ENCODE data around the gene MZT2A.
"Not testable (repeated sequence)": the region's sequence is repeated elsewhere in the genome, so short reads cannot be mapped to it uniquely, and the experiment has no call there.

MZT2A gene

DNA sequence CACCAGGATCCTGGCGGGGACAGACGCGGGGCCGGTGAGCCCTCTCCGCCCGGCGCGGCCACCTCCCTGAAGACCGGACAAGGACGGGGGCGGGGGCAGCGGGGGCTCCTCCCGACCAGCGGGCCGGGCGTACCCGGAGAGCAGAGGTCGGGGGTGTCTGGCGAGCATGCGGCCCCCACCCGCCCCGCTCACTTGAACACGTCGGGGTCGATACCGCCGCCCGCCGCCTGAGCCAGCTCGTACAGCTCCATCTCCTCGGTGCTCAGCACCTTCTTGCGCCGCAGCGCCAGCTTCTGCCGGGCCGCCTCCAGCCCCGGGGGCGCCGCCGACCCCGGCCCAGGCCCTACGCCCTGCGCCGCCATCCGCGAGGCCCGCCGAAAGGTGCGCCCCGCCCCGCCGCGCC is at the start of gene MZT2A:
MZT2A (minus strand) TSS at position 383 of the 403 bp plus-strand sequence; CDS start at position 362, 21 bp downstream.
- in situ Hi-C loops (cut with MboI; ENCODE audit: low sequenced_read_pairs, unreplicated experiment): not testable (repeated sequence)

DNA sequence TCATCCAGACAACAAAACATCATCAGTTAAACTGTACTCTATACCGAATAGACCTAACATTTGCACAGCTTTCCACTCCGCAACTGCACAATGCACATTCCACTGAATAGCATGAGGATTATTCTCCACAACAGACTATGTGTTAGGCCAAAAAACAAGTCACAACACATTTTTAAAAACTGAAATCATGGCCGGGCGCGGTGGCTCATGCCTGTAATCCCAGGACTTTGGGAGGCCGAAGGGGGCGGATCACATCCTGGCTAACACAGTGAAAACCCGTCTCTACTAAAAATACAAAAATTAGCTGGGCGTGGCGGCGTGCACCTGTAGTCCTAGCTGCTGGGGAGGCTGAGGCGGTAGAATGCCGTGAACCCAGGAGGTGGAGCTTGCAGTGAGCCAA is 46.7 kb upstream of the MZT2A start:
- DNase-seq (ENCODE audit: low spot score); in situ Hi-C loops (cut with MboI; ENCODE audit: low sequenced_read_pairs, unreplicated experiment): not testable (repeated sequence)

More for the DNA sequence above, at the start of gene MZT2A:
- not testable (repeated sequence) for DNase-seq (ENCODE audit: low spot score)

- DNase-seq (ENCODE audit: low spot score); in situ Hi-C loops (cut with MboI; ENCODE audit: low sequenced_read_pairs, unreplicated experiment): not testable (repeated sequence)
Observed at GRCh38 chr2:131536841-131537240, 44.6 kb upstream of the MZT2A start.

- in situ Hi-C loops (cut with MboI; ENCODE audit: low sequenced_read_pairs, unreplicated experiment); DNase-seq (ENCODE audit: low spot score): not testable (repeated sequence)
Observed at GRCh38 chr2:131535951-131536826, 44.0 kb upstream of the MZT2A start.

GRCh38 chr2:131535526-131535925 is 43.3 kb upstream of the MZT2A start:
- in situ Hi-C loops (cut with MboI; ENCODE audit: low sequenced_read_pairs, unreplicated experiment): no loop called here
- no peak for TF ChIP-seq CTCF (IDR thresholded peaks at IDR 0.05; ENCODE audit: borderline replicate concordance, control extremely low read depth, extremely low read depth, insufficient read depth, missing control alignments)
- no peak for DNase-seq (ENCODE audit: low spot score)

GRCh38 chr2:131534965-131535364 is 42.8 kb upstream of the MZT2A start:
- DNase-seq (ENCODE audit: low spot score); in situ Hi-C loops (cut with MboI; ENCODE audit: low sequenced_read_pairs, unreplicated experiment): not testable (repeated sequence)

- DNase-seq (ENCODE audit: low spot score); in situ Hi-C loops (cut with MboI; ENCODE audit: low sequenced_read_pairs, unreplicated experiment): not testable (repeated sequence)
Observed at GRCh38 chr2:131534317-131534672, 42.1 kb upstream of the MZT2A start.

GRCh38 chr2:131533609-131534316 is 41.6 kb upstream of the MZT2A start:
- in situ Hi-C loops (cut with MboI; ENCODE audit: low sequenced_read_pairs, unreplicated experiment); DNase-seq (ENCODE audit: low spot score): not testable (repeated sequence)

GRCh38 chr2:131532723-131533608 is 40.8 kb upstream of the MZT2A start:
- in situ Hi-C loops (cut with MboI; ENCODE audit: low sequenced_read_pairs, unreplicated experiment); DNase-seq (ENCODE audit: low spot score): not testable (repeated sequence)

DNA sequence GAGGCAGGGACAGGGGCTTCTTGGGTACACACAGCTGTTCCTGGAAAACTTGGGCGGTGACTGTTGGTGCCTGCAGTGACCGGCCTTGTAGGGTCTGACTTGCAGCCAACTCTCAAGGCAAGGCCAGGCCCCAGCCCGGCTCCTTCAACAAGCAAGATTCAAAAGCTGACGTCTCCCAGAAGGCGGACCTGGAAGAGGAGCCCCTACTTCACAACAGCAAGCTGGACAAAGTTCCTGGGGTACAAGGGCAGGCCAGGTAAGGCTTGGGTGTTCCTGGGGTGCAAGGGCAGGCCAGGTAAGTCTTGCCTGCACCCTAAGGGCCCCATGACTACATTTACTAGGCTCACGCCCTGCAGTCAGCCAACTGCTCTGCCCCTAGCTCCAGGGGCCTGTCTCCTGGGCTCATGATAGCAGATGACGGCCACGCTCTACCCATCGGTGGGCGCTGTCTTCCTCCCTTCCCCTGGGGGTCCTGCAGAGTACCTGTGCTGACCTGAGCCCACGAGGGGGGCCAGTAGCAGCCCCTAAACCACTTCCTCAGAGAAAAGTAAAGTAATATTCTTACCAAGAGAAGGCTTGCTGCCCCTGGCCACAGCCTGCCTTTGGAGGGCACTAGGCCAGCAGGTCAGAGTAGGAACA is 39.5 kb upstream of the MZT2A start:
- in situ Hi-C loops (cut with MboI; ENCODE audit: low sequenced_read_pairs, unreplicated experiment); DNase-seq (ENCODE audit: low spot score): not testable (repeated sequence)

- peak; percentile 2 for DNase-seq (ENCODE audit: low spot score)
Observed at GRCh38 chr2:131530626-131531344, 38.6 kb upstream of the MZT2A start.

DNA sequence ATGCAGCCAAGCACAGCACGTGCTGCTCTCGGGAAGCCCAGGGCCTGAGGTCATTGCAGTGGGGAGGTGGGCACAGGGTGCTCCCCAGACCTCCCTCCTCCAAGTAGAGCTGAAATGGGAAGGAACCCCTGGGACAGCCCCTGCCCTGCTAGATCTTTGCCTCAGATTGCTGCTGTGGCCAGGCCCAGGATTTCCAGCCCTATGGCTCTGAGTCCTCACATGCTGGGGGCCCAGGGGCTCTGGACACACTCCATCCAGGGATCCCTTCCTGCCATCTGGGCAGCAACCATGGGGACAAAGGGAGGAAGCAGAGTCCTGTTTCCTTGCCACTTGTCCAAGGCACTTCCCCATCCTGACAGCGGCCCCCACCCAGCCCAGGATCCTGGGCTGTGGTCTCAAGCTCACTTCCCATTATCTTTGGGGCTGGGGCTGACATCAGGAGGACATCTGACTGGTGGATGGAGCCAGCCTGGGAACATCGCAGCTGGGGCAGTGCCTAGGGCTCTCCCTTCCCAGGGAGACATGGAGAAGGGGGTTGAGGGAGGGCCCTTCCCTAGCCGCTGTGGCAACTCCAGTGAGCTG is 37.8 kb upstream of the MZT2A start:
- in situ Hi-C loops (cut with MboI; ENCODE audit: low sequenced_read_pairs, unreplicated experiment): not testable (repeated sequence)

More at GRCh38 chr2:131530626-131531344, 38.6 kb upstream of the MZT2A start:
- in situ Hi-C loops (cut with MboI; ENCODE audit: low sequenced_read_pairs, unreplicated experiment): not testable (repeated sequence)

GRCh38 chr2:131528981-131529863 is 37.0 kb upstream of the MZT2A start:
- in situ Hi-C loops (cut with MboI; ENCODE audit: low sequenced_read_pairs, unreplicated experiment): not testable (repeated sequence)
- peak; percentile 54 for DNase-seq (ENCODE audit: low spot score)

More for the DNA sequence above, 37.8 kb upstream of the MZT2A start:
- DNase-seq (ENCODE audit: low spot score): peak; percentile 2

- DNase-seq (ENCODE audit: low spot score); in situ Hi-C loops (cut with MboI; ENCODE audit: low sequenced_read_pairs, unreplicated experiment): not testable (repeated sequence)
Observed at GRCh38 chr2:131527131-131528001, 35.2 kb upstream of the MZT2A start, which contains the start of gene CCDC74A. Gene CCDC74A (plus strand): TSS chr2:131527888. CDS start chr2:131527971, 83 bp downstream.

Data from GM13976 (cell line).